ENCODE results near the gene PDE1A. TPM values are rescaled to one million over a fixed set of nuclear protein-coding genes. Genes with fewer than 3 reads are reported as not detected.

Gene PDE1A
- polyA plus RNA-seq, 1 of the 3 experiments (the other 2 are of a cell fraction) = 0.08 TPM

GRCh38 chr2:182166406-182166805 is 260.4 kb downstream of the PDE1A start:
- Histone ChIP-seq H3K27ac (ENCODE audit: low read depth in 2 of 2, low read length in 1 of 2) (no peak overlapping the region), H3K27me3 (ENCODE audit: insufficient read depth) (no peaks in the 10 kb centered on the region), H3K4me1 (ENCODE audit: control insufficient read depth in 1 of 2, insufficient read depth in 2 of 2, low read depth in 1 of 2, low read length in 1 of 2) (no peaks in the 10 kb centered on the region), H2AFZ (ENCODE audit: low read depth) (no peak overlapping the region), H3K79me2 (ENCODE audit: insufficient read depth) (no peaks in the 10 kb centered on the region), H3K36me3 (replicated peaks in 1 of 2; ENCODE audit: control insufficient read depth in 1 of 2, insufficient read depth in 2 of 2, low read length in 1 of 2) (no peaks in the 10 kb centered on the region), H3K4me2 (no peak overlapping the region), H4K20me1 (ENCODE audit: insufficient read depth) (no peaks in the 10 kb centered on the region), H3K9me3 (no peaks in the 10 kb centered on the region), H3F3A (replicated peaks; ENCODE audit: insufficient read depth) (no peaks in the 10 kb centered on the region), H3K4me3 (ENCODE audit: low read depth in 2 of 2, low read length in 1 of 2) (no peak overlapping the region), H3K9ac (no peak overlapping the region), H3K9me2 (no peaks in the 10 kb centered on the region)
- DNase-seq = no peak
- CTCF ChIA-PET = interaction anchor here (0.8 kb wide), 1 partner anchor 11 kb away, joined by 4 read pairs; no protein-coding TSS in a partner anchor
- TF ChIP-seq, protein P1, sequence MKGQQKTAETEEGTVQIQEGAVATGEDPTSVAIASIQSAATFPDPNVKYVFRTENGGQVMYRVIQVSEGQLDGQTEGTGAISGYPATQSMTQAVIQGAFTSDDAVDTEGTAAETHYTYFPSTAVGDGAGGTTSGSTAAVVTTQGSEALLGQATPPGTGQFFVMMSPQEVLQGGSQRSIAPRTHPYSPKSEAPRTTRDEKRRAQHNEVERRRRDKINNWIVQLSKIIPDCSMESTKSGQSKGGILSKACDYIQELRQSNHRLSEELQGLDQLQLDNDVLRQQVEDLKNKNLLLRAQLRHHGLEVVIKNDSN (IDR thresholded peaks at IDR 0.05; ENCODE audit: borderline replicate concordance, low read depth) = no peak
- TF ChIP-seq RCOR1 (IDR thresholded peaks at IDR 0.05; ENCODE audit: low read length) (no peak), EP300 (IDR thresholded peaks at IDR 0.05; ENCODE audit: borderline replicate concordance in 1 of 2, low read depth in 1 of 2, low read length in 1 of 2) (no peak), RFX5 (IDR thresholded peaks at IDR 0.05; ENCODE audit: low read length) (no peak), RAD21 (IDR thresholded peaks at IDR 0.05; ENCODE audit: low read length) (no peak), EZH2phosphoT487 (IDR thresholded peaks at IDR 0.05; ENCODE audit: borderline replicate concordance, low read depth) (no peak), TCF12 (IDR thresholded peaks at IDR 0.05) (no peak), USF2 (IDR thresholded peaks at IDR 0.05; ENCODE audit: borderline replicate concordance, low read depth, low read length) (no peak), SIN3A (IDR thresholded peaks at IDR 0.05; ENCODE audit: borderline replicate concordance, low read depth, low read length) (no peak), GABPA (IDR thresholded peaks at IDR 0.05; ENCODE audit: low read depth) (no peak), RXRA (IDR thresholded peaks at IDR 0.05; ENCODE audit: borderline replicate concordance, low read depth) (no peak), MEF2A (IDR thresholded peaks at IDR 0.05; ENCODE audit: borderline replicate concordance, low read depth) (no peak), TAF1 (IDR thresholded peaks at IDR 0.05; ENCODE audit: borderline replicate concordance, low read depth, low read length) (no peak), FOXM1 (IDR thresholded peaks at IDR 0.05; ENCODE audit: low read depth) (no peak), NRF1 (IDR thresholded peaks at IDR 0.05; ENCODE audit: low read depth, low read length) (no peak), TEAD4 (IDR thresholded peaks at IDR 0.05; ENCODE audit: borderline replicate concordance, insufficient read depth) (no peak), MXI1 (IDR thresholded peaks at IDR 0.05; ENCODE audit: low read depth, low read length) (no peak), JUND (IDR thresholded peaks at IDR 0.05) (no peak)
- TF ChIP-seq, protein P2, sequence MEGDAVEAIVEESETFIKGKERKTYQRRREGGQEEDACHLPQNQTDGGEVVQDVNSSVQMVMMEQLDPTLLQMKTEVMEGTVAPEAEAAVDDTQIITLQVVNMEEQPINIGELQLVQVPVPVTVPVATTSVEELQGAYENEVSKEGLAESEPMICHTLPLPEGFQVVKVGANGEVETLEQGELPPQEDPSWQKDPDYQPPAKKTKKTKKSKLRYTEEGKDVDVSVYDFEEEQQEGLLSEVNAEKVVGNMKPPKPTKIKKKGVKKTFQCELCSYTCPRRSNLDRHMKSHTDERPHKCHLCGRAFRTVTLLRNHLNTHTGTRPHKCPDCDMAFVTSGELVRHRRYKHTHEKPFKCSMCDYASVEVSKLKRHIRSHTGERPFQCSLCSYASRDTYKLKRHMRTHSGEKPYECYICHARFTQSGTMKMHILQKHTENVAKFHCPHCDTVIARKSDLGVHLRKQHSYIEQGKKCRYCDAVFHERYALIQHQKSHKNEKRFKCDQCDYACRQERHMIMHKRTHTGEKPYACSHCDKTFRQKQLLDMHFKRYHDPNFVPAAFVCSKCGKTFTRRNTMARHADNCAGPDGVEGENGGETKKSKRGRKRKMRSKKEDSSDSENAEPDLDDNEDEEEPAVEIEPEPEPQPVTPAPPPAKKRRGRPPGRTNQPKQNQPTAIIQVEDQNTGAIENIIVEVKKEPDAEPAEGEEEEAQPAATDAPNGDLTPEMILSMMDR (IDR thresholded peaks at IDR 0.05) = no peak
- TF ChIP-seq, protein P3, sequence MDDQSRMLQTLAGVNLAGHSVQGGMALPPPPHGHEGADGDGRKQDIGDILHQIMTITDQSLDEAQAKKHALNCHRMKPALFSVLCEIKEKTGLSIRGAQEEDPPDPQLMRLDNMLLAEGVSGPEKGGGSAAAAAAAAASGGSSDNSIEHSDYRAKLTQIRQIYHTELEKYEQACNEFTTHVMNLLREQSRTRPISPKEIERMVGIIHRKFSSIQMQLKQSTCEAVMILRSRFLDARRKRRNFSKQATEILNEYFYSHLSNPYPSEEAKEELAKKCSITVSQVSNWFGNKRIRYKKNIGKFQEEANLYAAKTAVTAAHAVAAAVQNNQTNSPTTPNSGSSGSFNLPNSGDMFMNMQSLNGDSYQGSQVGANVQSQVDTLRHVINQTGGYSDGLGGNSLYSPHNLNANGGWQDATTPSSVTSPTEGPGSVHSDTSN (IDR thresholded peaks at IDR 0.05) = no peak
- POLR2A ChIA-PET = no interaction called here
- WGBS (ENCODE audit: low lambda C conversion rate) = 56% methylated on average over 2 of the region's 2 CpGs

Data from SK-N-SH (cell line).